Stimulated activated CD8-positive, alpha-beta memory T cell treated with anti-CD3 and anti-CD28 coated beads, Interleukin-7, amount 100 ng/mL, for 1 hour (primary cell): ENCODE measurements around the gene CHRM1.

Experiments
- DNase-seq, 2 donors: peaks; one replicate each; pipeline ENCODE4 v3.0.0-alpha.2; 2020; ENCODE audit warnings: low read depth in 2 of 2

The CHRM1 gene

DNA sequence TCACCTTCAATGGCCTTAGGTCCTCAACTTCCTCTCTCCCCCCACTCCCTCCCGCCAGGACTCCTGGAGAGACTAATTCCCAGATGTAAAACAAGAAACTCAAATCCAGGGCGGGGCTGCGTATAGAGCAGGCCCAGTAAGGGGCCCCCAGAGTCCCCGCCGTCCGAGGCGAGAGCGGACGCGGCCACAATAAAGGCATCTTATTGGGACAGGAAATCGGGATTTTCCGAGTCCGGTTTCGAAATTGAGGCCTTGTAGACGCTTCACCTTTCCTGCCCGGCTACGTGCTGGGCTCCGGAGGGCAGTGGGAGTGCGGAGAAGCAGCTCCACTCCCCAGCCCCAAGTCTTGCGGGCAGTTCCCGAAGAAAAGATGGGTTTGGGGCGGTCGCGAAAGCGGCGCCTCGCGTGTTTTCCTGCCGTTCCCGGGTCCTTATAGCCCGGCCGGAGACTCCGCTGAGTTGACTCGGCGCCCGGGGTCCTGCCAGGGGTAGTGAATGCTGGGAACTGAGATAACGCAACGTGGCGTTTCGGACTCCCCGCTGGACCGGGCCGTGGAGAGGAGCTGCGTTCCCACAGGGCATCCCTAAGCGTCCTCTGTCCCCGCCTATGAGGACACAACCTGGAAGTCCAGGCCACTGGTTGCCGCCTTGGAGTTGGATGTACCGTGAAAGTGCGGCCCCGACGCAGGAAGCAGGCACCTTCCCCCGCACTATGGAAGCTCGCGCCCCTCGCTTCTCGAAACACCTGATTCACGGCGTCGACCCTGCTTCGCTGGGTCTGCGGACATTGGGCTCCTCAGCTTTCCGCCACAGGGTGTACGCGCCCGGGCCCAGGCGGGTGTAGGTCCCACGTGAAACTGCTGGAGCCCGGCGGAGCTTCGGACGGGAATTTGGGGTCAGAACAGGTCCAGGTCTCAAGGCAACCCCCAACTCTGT is 4.8 kb upstream of the CHRM1 start:
- no peak for DNase-seq

DNA sequence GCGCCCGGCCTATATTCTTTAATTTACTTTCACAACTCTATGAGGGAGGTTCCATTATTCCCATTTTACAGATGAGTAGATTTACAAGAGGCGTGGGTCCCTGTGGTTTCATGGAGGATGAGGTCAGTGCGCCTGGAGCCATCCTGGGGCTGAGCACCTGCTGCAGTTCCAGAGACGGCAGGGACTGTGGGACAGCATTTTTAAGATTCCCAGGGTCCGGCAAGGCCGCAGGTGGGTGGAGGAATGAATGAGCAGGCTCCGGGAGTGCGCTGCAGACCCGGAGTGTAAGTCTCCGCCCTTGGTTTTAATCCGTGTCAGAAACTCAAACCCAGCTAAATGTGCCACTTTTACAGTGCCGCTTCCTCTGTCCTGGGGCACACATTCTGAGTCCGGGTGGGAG is 4.1 kb upstream of the CHRM1 start:
- DNase-seq, result no peak

DNA sequence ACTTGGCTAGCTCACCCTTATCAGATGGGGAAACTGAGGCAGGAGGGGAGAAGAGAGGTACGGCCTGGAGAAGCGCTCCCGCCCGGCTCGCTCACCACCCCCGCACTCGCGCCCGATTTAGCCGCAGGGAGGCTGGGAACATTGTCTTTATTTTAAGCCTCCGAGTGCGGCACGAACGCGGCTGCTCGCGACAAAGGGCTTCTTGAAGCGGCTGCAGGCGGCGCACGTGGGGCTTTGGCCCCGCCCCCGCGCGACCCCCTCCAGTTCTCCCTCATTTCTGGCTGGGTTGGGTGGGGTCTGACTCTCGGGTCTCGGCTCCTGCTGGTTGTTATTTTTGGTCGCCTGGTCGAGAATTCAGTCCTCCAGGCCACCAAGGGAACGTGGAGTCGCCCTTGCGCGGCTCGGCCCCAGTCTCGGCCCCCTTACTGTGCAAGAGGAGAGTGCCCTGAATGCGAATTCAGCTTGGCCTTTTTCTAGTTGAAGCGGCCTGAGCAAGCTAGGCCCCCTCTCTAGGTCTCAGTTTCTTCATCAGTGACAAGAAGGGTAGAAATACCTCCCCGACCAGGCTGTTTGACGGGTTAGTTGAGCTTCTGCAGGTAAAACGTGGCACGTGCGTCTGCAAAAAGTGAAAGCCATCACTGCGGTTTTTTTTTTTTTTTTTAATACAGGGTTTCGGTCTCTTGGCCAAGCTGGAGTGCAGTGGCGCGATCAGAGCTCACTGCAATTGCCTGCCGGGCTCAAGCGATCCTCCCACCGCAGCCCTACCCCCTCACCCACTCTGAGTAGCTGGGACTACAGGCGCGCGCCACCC is 2.6 kb upstream of the CHRM1 start:
- DNase-seq, result no peak

DNA sequence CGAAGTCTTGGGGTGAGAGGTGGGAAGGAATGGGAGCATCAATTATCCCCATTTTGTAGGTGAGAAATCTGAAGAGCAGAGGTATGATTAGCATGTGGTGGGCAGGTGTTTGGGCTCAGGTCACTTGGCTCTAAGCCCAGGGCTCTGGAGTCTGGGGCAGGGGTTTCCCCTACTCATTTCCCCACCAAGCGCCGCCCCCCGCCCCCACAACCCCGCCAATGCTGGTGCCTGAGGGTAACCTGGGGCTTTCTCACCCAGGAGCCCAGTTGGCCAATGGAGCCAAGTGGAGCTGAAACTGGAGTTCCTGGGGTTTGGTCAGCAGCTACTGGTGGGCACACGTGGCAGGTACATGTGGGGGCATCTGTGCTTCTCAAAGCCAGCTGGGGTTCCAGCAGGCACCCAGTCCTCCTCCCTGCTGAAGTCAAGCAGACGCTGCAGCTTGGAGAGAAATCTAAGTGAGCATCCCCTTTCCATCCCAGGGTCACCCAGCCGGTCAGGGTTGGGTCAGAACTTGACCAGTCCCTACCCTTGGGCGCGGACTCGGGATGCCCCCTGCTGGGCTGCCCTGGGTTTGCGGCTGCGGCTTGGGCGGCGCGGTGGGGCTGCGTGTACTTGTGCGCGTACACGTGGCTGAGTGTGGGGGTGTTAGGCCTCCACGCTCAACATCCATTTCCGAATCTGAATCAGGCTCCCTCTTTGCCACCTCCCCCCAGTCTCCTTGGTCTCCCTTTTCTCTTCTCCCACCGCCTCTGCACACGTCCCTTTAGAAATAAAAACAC is 1.7 kb upstream of the CHRM1 start:
- DNase-seq, result no peak

DNA sequence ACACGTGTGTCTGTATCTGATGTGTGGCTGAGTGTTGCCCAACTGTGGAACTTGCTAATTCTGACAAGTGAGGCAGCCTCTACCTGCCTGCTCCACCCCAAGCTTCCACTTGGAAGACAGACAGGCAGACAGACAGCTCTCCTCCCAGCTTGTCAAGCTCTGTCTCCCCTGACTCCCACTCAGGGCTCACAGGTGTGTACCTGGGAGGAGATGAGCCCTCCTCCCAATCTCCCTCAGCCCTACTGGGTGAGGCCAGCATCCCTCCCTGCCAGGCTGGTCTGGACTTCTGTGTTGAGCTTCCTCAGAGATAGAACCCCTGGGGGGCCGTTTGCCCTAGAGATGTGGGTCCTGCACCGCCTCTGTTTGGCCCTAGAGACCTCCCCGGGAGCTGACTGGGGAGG is 1.0 kb upstream of the CHRM1 start:
- DNase-seq, result no peak

DNA sequence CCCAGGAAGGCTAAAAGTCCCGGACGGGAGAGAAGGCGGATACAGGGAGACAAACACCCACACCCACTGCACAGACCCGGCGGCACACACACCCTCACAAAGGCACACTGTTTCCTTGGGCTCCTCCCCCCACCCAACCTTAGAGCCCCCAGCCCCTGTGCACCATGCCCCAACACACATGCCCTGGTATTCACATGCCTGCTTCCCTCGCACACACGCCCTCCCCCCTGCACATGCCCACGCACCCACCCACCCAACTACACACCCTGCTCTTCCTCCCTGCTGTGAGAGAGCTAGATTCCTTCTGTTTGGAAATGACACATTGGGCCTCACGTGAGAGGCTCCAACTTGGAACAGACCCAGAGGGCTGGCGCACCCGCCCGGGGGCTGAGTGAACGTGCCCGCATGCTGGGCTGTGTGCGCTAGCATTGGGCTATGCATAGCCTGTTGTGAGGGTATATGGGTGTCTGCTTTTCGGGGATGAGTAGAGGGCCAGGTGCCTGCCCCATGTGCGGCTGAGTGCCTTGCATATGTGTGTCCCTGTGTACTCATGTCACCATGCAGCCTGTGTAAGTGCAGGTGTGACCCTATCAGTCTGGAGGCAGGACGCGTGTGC is 518 bp upstream of the CHRM1 start:
- no peak for DNase-seq

DNA sequence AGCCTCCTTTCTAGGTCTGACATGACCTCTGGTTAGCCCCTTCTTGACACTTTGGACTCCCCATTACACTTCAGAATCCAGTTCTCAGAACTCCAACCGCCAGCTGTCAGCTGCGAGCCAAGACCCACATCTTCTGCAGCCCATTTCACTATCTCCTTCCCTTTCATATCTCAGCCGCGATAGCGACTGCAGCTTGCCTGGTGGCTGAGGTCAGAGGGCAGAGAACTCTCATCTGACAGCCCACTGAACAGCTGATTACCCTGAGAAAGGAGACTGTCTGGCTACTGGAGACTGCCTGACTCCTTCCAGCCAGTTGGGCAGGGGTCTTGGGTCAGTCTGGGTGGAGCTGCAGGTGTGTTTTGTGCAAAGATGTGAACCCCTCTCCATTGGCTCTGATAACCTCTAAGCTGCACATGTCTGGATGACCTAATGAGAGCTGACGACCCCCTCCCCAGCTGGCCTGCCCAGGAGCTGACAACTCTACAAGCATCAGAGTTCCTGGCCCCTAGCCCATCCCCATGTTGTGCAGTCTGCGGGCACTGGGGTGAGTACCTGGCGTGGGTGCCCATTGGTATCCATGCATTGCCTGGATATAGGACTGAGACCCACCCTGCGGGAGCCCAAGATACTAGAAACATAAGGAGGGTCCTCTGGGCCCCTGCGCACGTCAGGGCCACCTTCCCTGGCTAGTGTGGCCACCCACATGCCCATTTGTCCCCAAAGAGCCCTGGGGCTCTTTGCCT is 1.1 kb downstream of the CHRM1 start:
- no peak for DNase-seq

DNA sequence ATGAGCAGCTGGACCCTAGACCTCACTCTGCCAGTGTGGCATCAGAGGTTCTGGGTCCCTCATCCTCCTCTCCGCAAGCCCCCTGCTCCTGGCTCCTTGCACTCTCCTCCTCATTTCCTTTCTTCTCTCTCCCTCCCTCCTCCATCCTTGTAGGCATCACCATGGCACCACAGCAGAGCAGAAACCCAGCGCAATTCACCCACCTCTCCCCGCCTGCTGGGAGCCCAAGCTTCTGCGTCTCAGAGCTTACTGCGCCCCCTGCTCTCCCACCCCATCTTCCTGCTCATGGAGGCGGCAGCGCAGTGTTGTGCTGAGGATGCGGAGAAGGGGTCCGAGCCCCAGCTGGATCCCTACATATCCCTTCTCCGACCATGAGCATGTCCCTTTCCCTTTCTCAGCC is 1.7 kb downstream of the CHRM1 start:
- DNase-seq, result no peak

DNA sequence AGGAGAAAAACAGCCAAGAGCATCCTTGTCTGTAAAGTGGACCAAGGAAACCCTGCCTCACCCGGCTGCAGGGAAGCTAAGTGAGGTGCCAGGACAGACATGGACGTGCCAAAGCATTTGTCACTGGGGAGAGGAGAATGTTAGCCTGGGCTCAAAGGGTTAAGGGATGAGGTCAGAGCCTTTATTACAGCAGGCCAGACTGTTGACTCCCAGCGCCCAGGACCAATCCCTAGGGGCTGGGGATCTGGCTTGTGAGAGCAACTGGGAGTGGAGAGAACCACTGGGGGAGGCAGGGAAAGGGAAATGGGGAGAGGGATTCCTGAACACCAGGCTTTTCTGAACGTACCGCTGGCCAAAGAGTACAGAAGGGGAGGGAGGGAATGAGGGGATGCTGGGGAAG is 2.6 kb downstream of the CHRM1 start:
- DNase-seq, result no peak

DNA sequence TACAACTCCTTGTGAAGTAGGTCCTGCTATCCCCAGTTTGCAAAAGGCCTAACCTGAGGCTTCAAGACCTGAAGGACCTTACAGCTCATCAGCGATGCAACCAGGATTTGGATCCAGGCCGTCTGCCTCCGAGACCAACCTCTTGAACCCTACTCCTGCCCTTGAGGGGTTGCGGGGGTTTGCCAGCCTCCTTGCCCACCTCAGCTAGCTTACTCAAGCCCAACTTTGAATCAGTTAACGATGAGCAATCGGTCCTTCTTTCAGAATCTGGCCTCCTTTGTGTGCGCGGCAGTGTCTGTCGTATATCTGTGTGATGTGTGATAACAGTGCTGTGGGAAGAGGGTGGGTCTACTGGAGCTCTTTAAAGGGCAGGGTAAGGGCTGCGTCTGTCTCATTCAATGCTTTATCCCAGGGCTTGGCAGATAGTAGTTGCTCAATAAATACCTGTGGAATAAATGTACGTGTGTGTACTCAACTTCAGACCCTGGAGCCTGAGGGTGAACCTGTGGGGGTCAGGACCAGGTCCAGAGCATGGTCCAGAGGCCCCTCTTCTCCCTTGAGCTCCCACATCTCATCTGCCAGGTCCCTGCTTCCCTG is 3.2 kb downstream of the CHRM1 start:
- DNase-seq, result no peak

DNA sequence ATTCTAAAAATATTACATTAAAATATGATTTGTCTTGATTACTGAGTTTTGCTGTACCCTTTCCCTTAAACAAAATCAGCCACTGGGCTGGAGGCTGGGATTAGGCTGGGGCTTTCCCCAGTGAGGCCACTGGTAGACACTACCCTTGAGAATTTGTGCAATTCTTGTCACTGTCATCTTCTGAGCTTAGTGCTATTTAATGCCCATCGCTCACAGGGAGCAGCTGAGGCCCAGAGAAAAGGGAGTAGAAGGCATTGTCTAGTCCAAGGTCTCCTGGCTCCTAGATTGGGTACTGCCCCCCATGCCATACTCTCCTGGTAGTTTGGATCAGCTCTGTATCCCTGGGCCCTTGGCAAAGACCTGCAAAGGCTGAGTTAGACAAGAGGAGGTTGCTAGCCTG is 6.7 kb downstream of the CHRM1 start:
- DNase-seq, result no peak

DNA sequence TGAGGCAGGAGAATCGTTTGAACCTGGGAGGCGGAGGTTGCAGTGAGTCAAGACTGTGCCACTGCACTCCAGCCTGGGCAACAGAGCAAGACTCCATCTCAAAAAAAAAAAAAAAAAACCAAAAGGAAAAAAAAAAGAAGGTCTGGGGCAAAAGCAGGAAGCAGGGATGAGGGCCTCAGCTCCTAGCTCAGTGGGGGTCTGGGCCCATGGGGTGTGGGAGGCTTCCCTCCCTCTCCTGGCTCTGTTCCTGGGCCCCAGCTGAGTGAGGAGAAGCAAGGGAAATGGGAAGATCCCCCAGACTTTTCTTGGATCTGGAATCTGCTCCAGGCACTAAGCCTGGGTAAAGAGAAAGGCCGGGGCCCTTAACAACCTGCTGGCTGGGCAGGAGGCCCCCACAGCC is 8.9 kb downstream of the CHRM1 start:
- no peak for DNase-seq

DNA sequence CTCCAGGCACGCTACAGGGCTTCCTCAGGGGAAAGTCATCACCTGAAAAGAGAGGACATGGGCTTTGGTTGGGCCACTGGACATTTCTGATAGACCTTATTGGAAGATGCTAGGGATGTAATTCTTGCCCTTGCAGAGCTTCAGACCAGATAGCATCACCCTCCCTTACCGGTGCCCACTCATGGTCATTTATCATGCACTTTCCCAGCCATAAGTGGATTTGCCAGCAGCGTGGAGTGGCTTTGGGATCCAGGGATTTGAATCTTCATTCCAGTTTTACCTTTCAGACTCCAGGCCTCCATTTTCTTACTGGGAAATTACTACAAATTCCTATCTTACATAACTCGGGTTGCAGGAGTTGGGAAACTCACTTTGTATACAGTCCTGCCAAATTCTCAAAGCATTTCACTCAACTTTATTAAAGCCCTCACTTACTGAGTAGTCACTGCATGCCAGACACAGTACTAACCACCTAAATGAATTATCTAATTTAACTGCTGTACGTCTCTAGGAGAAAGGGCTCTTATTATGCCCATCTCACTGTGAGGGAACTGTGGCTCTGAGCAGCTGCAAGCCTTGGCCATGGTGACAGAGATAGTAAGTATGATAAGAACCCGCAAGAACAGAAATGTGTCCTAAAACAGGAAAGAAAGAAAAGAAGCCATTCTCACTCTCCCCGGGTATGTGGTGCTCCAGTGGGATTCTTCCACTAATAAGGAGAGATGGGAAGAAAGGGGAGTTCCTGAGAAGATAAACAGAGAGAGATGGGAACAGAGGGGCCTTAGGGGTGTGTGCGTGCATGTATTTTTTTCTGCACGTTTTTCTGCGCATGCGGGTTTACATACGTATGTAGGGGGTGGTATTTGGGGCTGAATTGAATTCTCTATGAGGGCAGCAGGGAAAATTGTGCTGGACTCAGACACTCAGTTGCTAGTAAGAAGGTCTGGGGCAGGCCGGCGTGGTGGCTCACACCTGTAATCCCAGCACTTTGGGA is 9.7 kb downstream of the CHRM1 start:
- DNase-seq, result no peak

DNA sequence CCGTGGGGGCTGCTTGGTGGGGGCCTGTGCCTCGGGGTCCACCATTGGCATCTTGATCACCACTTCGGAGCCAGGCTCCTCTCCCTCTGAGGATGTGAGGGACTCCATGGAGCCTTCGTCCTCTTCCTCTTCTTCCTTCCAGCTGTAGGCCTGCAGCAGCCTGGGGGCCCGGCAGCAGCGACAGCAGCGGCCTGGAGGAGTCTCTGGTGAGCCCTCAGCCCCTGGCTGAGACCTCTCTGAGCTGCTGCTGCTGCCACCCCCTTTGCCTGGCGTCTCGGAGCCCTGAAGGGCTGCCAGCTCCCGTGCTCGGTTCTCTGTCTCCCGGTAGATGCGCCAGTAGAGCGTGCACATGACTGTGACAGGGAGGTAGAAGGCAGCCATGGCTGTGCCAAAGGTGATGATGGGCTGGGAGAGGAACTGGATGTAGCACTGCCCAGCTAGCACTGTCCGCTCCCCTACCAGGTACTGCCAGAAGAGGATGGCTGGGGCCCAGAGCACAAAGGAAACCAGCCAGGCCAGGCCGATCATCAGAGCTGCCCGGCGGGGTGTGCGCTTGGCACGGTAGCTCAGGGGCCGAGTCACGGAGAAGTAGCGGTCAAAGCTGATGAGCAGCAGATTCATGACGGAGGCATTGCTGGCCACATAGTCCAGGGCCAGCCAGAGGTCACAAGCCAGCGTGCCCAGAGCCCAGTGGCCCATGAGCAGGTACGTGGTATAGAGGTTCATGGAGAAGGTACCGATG is 10.9 kb downstream of the CHRM1 start:
- no peak for DNase-seq

DNA sequence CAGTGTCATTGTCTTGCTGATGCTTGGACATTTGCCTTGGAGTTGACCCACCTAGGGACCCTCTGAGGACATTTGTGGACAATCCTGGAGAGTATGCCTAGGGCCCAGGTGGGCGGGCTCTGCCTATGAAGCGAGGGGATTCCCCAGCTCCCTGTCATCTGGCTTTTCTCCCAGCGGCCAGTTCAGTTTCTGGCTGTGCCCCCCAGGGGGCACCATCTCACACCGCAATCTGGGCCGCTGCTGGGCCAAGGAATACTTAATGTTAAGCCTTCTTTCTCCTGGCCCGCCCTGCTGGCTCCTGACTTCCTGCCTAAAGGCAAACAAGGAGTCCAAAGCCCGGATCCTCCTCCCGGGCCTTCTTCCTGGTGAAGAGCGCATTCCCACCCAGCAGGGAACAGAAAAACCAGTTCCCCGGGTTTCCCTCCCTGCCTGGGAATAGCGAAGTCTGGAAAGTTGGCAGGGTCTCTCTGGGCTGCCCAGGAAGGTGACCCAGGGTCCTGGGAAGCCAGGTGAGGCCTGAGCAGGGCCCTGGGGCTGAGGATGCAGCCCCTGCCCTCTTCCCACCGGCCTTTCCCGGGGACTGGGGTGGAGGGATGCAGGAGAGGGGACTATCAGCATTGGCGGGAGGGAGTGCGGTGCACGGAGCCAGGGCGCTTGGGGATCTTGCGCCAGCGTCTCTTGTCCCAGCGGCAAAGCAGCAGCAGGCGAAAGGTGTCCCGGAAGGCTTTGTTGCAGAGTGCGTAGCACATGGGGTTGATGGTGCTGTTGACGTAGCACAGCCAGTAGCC is 11.9 kb downstream of the CHRM1 start:
- DNase-seq, result no peak

DNA sequence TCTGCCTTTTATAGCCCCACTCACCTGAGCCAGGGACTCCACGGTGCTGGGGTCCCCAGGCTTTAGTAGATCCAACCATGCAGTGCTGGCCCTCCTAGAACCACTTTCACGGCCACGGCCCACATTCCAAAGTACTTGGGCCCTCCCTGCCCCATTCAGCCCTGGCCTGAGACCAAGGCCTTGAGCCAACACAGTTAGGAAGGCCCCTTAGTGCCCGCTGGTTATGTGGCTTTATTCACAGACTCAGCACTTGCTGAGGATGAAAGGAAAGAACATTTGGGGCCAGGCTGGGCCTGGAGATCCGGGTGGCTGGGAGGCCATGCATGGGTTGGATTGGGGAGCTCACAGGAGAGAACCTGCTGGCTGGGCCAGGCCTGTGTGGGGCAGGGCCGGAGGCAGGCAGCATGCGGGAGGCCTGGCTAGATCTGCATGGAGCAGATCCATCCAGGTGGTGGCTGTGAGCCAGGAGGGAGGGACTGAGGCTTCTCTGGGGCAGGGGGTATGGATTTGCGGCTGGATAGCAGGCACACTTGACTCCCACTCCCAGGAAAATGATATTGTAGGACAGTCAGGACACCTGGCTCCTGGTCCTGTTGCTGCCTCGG is 12.6 kb downstream of the CHRM1 start:
- DNase-seq, result no peak

DNA sequence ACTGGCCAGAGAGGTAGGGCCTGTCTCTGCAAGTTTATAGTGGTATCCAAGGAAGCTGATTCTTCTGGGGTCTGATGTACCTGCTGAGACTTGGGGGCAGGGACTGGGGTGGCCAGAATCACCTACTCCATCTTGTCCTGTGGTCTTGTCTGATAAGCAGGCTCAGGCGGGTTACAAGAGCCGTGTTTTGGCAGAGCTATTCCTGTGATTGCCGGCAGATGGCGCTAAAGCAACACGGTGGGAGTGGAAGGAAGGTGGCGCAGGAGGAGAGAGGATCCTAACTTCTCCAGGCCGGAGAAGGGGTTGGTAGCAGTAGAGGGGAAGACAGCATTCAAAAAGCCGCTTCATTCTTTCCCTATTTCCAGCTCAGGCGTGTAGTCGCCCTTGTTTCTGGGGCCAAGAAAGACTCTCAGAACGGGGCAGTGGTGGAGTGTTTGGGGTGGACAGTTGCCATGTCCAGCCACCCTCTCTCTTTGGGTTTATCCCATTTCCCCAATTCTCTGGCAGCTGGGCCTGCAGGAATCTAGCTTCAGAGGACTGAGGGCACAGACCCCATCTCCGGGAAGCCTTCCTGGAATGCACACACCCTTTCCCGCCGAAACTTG is 15.1 kb downstream of the CHRM1 start:
- DNase-seq, result peak; percentile 56 to 69
